Lower leg skin (tissue), 3 donors: ENCODE data around the gene HARBI1.

Experiments
- POLR2A ChIP-seq, 2 donors: fragments of 450-650 bp; IDR thresholded peaks; one replicate each; pipeline ENCODE4 v1.6.1; 2016 to 2017; ENCODE audit warnings: antibody characterized with exemption in 2 of 2, mild to moderate bottlenecking in 1 of 2, moderate library complexity in 1 of 2
- TF ChIP-seq, protein P1 (sequence below), 3 donors: fragments of 450-650 bp; IDR thresholded peaks; one replicate each; pipeline ENCODE4 v1.5.1; 2016; ENCODE audit warnings: antibody characterized with exemption in 3 of 3, mild to moderate bottlenecking in 3 of 3, moderate library complexity in 2 of 3

DNA sequence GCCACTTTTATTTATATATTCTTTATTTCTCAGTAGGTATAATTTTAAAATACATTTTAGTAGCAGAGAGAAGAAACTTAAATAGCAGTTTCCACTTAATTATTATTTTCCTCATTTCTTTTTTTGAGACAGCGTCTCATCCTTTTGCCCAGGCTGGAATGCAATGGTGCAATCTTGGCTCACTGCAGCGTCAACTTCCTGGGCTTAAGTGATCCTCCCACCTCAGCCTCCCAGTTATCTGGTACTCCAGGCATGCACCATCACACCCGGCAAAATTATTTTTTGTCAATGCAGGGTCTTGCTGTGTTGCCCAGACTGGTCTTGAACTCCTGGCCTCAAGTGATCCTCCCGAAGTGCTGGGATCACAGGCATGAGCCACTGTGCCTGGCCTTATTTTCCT is 38.6 kb upstream of the HARBI1 start:
- no peak for TF ChIP-seq POLR2A (IDR thresholded peaks at IDR 0.05)
- TF ChIP-seq, protein P1, sequence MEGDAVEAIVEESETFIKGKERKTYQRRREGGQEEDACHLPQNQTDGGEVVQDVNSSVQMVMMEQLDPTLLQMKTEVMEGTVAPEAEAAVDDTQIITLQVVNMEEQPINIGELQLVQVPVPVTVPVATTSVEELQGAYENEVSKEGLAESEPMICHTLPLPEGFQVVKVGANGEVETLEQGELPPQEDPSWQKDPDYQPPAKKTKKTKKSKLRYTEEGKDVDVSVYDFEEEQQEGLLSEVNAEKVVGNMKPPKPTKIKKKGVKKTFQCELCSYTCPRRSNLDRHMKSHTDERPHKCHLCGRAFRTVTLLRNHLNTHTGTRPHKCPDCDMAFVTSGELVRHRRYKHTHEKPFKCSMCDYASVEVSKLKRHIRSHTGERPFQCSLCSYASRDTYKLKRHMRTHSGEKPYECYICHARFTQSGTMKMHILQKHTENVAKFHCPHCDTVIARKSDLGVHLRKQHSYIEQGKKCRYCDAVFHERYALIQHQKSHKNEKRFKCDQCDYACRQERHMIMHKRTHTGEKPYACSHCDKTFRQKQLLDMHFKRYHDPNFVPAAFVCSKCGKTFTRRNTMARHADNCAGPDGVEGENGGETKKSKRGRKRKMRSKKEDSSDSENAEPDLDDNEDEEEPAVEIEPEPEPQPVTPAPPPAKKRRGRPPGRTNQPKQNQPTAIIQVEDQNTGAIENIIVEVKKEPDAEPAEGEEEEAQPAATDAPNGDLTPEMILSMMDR (IDR thresholded peaks at IDR 0.05), result no peak
